Keratinocyte (primary cell): ENCODE data around the gene ASCC3. TPM values are rescaled to one million over a fixed set of nuclear protein-coding genes. Genes with fewer than 3 reads are reported as not detected.

Experiments
- DNase-seq: peaks from one replicate; pipeline ENCODE4 v3.0.0-alpha.2; 2011; ENCODE audit warnings: low read depth, missing footprints, low spot score
- FAIRE-seq: peaks from 2 replicates; lab custom pipeline; 2011; peaks lifted over from hg19 to GRCh38; lab: Jason Lieb, UNC
- H2AFZ ChIP-seq: 2 replicates; pipeline ENCODE4 v1.6.0; 2012; ENCODE audit warnings: low read length, control low read depth, inconsistent platforms; ENCODE audit not compliant: control insufficient read depth
- H3K27ac ChIP-seq: 2 replicates; pipeline ENCODE4 v1.5.1; 2011; ENCODE audit warnings: low read length; ENCODE audit not compliant: control insufficient read depth, insufficient read depth
- H3K27me3 ChIP-seq: 3 replicates; pipeline ENCODE4 v1.6.0; 2011; ENCODE audit warnings: low read length; ENCODE audit not compliant: control insufficient read depth, insufficient read depth; ENCODE audit errors: extremely low read depth
- H3K36me3 ChIP-seq, 2 experiments: 2 replicates in 1 of 2; 3 replicates in 1 of 2; pipeline ENCODE4 v1.5.1; 2011; ENCODE audit warnings: low read length in 2 of 2, mild to moderate bottlenecking in 1 of 2; ENCODE audit not compliant: control insufficient read depth in 2 of 2, insufficient read depth in 2 of 2; ENCODE audit errors: extremely low read depth in 1 of 2
- H3K4me1 ChIP-seq: 3 replicates; pipeline ENCODE4 v1.5.1; 2011; ENCODE audit warnings: low read length; ENCODE audit not compliant: control insufficient read depth, insufficient read depth; ENCODE audit errors: extremely low read depth
- H3K4me2 ChIP-seq: 3 replicates; pipeline ENCODE4 v1.6.0; 2011; ENCODE audit warnings: low read depth, low read length; ENCODE audit not compliant: control insufficient read depth, insufficient read depth; ENCODE audit errors: extremely low read depth
- H3K4me3 ChIP-seq, 3 experiments: fragments of 200-600 bp in 1 of 3; sonication (generic) in 1 of 3; 2 replicates in 2 of 3; 3 replicates in 1 of 3; pipeline ENCODE4 v1.5.1; 2011 to 2016; ENCODE audit warnings: low read length in 3 of 3, mild to moderate bottlenecking in 3 of 3, control low read depth in 2 of 3, inconsistent platforms in 1 of 3, low read depth in 1 of 3, mixed read lengths in 1 of 3, mixed run types in 1 of 3, moderate library complexity in 1 of 3; ENCODE audit not compliant: control insufficient read depth in 2 of 3, insufficient read depth in 2 of 3; ENCODE audit errors: extremely low read depth in 1 of 3
- H3K79me2 ChIP-seq: 2 replicates; pipeline ENCODE4 v1.6.0; 2012; ENCODE audit warnings: low read length; ENCODE audit not compliant: control insufficient read depth, insufficient read depth
- H3K9ac ChIP-seq: 3 replicates; pipeline ENCODE4 v1.6.0; 2011; ENCODE audit warnings: low read length; ENCODE audit not compliant: control insufficient read depth, insufficient read depth; ENCODE audit errors: extremely low read depth
- H3K9me1 ChIP-seq: 3 replicates; pipeline ENCODE4 v1.6.0; 2011; ENCODE audit warnings: low read length; ENCODE audit not compliant: control insufficient read depth, insufficient read depth; ENCODE audit errors: extremely low read depth
- H3K9me3 ChIP-seq: 2 replicates; pipeline ENCODE4 v1.5.1; 2012; ENCODE audit warnings: low read depth, low read length; ENCODE audit not compliant: control insufficient read depth
- H4K20me1 ChIP-seq: 3 replicates; pipeline ENCODE4 v1.6.0; 2011; ENCODE audit warnings: low read length; ENCODE audit not compliant: control insufficient read depth, insufficient read depth; ENCODE audit errors: extremely low read depth
- EZH2 ChIP-seq: IDR thresholded peaks from one replicate; pipeline ENCODE4 v1.6.1; 2012; ENCODE audit warnings: inconsistent platforms, mild to moderate bottlenecking, low read length, moderate library complexity
- dilution Hi-C: fragments of 300-500 bp; cut with MboI; formaldehyde crosslinking; loops from one replicate; pipeline ENCODE4 v1.7.0; 2020; ENCODE audit warnings: low sequenced_read_pairs; ENCODE audit not compliant: extremely low pct_ligation_motif_present
- polyA plus RNA-seq, 5 experiments: library from polyadenylated mRNA; depleted of rRNA in 3 of 5; stranded (reverse) in 3 of 5; stranded (forward) in 1 of 5; unstranded in 1 of 5; fragments of >200 nt; gene quantifications; 1 replicate in 1 of 5; 2 replicates in 3 of 5; 3 replicates in 1 of 5; pipeline versions ENCODE4 v1.2.1 to v1.2.3, GENCODE V29; 2011 to 2012; ENCODE audit warnings: missing spikeins in 2 of 5, low read depth in 1 of 5, low replicate concordance in 1 of 5
- TF ChIP-seq, protein P1 (sequence below), 3 experiments: IDR thresholded peaks in 1 of 3; conservative IDR thresholded peaks in 1 of 3; optimal IDR thresholded peaks in 1 of 3; 2 replicates in 2 of 3; 3 replicates in 1 of 3; pipeline versions ENCODE3 to v1.5.1; 2011; ENCODE audit warnings: low read length in 3 of 3, mild to moderate bottlenecking in 3 of 3, moderate library complexity in 2 of 3, control low read depth in 1 of 3, inconsistent platforms in 1 of 3; ENCODE audit not compliant: insufficient read depth in 2 of 3; ENCODE audit errors: extremely low read depth in 1 of 3

Gene ASCC3
- polyA plus RNA-seq, 1 donor (not counting 4 experiments of a cell fraction or from before 2014, with no cell fraction given): 58.6 TPM

DNA sequence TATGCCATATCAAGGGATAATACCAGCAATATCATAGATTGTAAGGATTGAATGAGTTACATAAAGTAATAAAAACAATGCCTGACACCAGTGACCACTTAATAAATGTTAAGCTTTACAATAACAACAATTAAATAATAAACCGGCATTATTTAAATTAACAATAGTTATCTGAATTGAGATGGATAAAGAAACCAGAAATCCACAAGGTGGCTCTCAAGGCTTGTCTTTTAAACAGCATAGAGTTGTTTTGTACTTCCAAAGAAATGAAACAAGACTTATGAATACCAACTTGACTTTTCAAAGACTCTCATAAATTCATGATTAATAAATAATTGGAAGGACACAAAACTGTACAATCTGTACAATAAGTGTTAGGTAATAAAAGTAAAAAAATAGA, 203.1 kb downstream of the ASCC3 start:
- Histone ChIP-seq H3K4me3 (no peak overlapping the region), H3K4me1 (no peaks in the 10 kb centered on the region), H3K4me2 (no peak overlapping the region), H3K27me3 (no peaks in the 10 kb centered on the region), H2AFZ (no peak overlapping the region), H3K9me1 (no peaks in the 10 kb centered on the region), H3K9me3 (no peaks in the 10 kb centered on the region), H3K79me2 (no peaks in the 10 kb centered on the region), H3K27ac (no peak overlapping the region), H3K36me3 (no peaks in the 10 kb centered on the region), H3K9ac (no peak overlapping the region), H4K20me1 (no peaks in the 10 kb centered on the region)
- FAIRE-seq (no peak), DNase-seq (no peak)
- no peak for TF ChIP-seq EZH2
- TF ChIP-seq, protein P1, sequence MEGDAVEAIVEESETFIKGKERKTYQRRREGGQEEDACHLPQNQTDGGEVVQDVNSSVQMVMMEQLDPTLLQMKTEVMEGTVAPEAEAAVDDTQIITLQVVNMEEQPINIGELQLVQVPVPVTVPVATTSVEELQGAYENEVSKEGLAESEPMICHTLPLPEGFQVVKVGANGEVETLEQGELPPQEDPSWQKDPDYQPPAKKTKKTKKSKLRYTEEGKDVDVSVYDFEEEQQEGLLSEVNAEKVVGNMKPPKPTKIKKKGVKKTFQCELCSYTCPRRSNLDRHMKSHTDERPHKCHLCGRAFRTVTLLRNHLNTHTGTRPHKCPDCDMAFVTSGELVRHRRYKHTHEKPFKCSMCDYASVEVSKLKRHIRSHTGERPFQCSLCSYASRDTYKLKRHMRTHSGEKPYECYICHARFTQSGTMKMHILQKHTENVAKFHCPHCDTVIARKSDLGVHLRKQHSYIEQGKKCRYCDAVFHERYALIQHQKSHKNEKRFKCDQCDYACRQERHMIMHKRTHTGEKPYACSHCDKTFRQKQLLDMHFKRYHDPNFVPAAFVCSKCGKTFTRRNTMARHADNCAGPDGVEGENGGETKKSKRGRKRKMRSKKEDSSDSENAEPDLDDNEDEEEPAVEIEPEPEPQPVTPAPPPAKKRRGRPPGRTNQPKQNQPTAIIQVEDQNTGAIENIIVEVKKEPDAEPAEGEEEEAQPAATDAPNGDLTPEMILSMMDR (optimal IDR thresholded peaks at IDR 0.05 in 1 of 3, IDR thresholded peaks at IDR 0.05 in 1 of 3, conservative IDR thresholded peaks at IDR 0.05 in 1 of 3; ENCODE audit: extremely low read depth in 1 of 3, insufficient read depth in 2 of 3, low read length in 3 of 3): no peak
- dilution Hi-C loops: no loop called here

DNA sequence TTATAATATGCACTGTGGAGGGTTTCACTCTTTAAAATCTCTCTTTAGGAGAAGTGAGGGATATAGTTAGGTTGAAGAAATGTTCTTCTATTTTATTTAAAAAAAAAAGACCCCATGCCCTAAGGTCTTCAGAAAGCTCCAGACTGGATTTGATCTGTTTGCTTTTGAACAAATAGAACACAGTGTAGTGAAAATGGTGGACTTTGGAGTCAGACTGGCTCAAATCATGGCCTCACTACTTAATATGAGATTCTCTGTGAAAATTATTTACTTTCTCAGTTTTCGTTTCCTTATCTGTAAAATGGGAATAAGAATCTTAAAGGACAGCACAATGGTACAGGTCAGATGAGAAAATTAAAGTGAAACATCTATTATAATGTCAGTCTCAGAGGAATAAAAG, 203.9 kb downstream of the ASCC3 start:
- Histone ChIP-seq H3K4me1 (no peaks in the 10 kb centered on the region), H3K27ac (no peak overlapping the region)

More for the DNA sequence above, 203.9 kb downstream of the ASCC3 start:
- DNase-seq (no peak), FAIRE-seq (no peak)
- Histone ChIP-seq H3K4me3 (no peak overlapping the region), H3K79me2 (no peaks in the 10 kb centered on the region), H4K20me1 (no peaks in the 10 kb centered on the region), H3K9ac (no peak overlapping the region), H3K27me3 (no peaks in the 10 kb centered on the region), H3K9me3 (no peaks in the 10 kb centered on the region), H3K4me2 (no peak overlapping the region), H3K9me1 (no peaks in the 10 kb centered on the region), H2AFZ (no peak overlapping the region), H3K36me3 (no peaks in the 10 kb centered on the region)
- TF ChIP-seq, protein P1 (optimal IDR thresholded peaks at IDR 0.05 in 1 of 3, IDR thresholded peaks at IDR 0.05 in 1 of 3, conservative IDR thresholded peaks at IDR 0.05 in 1 of 3; ENCODE audit: extremely low read depth in 1 of 3, insufficient read depth in 2 of 3, low read length in 3 of 3): no peak
- no peak for TF ChIP-seq EZH2
- dilution Hi-C loops: no loop called here
